GM12878 (cell line): ENCODE data around the gene TEKT4. TPM values are rescaled to one million over a fixed set of nuclear protein-coding genes. Genes with fewer than 3 reads are reported as not detected.

ENCODE experiments used
- BCL11A ChIP-seq: IDR thresholded peaks from 2 replicates; pipeline ENCODE4 v1.6.1; 2011; ENCODE audit warnings: low read depth, low read length
- BHLHE40 ChIP-seq, 2 experiments: fragments of 450-650 bp in 1 of 2; IDR thresholded peaks; 2 replicates each; pipeline ENCODE4 v1.6.1; 2011 to 2017; ENCODE audit warnings: low read depth in 2 of 2, borderline replicate concordance in 1 of 2, improper control_type of control experiment in 1 of 2, low read length in 1 of 2, mild to moderate bottlenecking in 1 of 2
- CHD4 ChIP-seq: fragments of 200-600 bp; sonication (generic); IDR thresholded peaks from 2 replicates; pipeline ENCODE4 v1.6.1; 2016; ENCODE audit warnings: mild to moderate bottlenecking
- CREB1 ChIP-seq: IDR thresholded peaks from 2 replicates; pipeline ENCODE4 v1.6.1; 2012; ENCODE audit warnings: low read depth, mild to moderate bottlenecking, inconsistent platforms
- JUNB ChIP-seq: IDR thresholded peaks from 2 replicates; pipeline ENCODE4 v1.6.1; 2016; ENCODE audit warnings: antibody characterized with exemption, mild to moderate bottlenecking
- MEF2A ChIP-seq: IDR thresholded peaks from 2 replicates; pipeline ENCODE4 v1.6.1; 2011; ENCODE audit warnings: low read depth, mild to moderate bottlenecking, low read length, moderate library complexity; ENCODE audit not compliant: insufficient read depth
- NFIC ChIP-seq: IDR thresholded peaks from 2 replicates; pipeline ENCODE4 v1.6.1; 2012; ENCODE audit warnings: low read depth, mild to moderate bottlenecking, inconsistent platforms, low read length, moderate library complexity
- SMC3 ChIP-seq: IDR thresholded peaks from 2 replicates; pipeline ENCODE4 v1.6.1; 2011; ENCODE audit warnings: low read length, improper control_type of control experiment, borderline replicate concordance
- USF1 ChIP-seq: IDR thresholded peaks from 2 replicates; pipeline ENCODE4 v1.6.1; 2011; ENCODE audit warnings: borderline replicate concordance, low read depth, mild to moderate bottlenecking, moderate library complexity, mixed read lengths, low read length; ENCODE audit not compliant: insufficient read depth; ENCODE audit errors: extremely low read length
- polyA plus RNA-seq, 11 experiments: library from polyadenylated mRNA; depleted of rRNA in 4 of 11; unstranded in 6 of 11; stranded (reverse) in 5 of 11; fragments of >200 nt; fragmentation: Nextera tagmentation in 4 of 11; fragmentation: Illumina TruSeq in 1 of 11; extraction: Ambion mirVana in 4 of 11; extraction: Trizol in 1 of 11; gene quantifications; 1 replicate in 1 of 11; 2 replicates in 10 of 11; pipeline versions ENCODE4 v1.2.1 to v1.2.3, GENCODE V29; 2011 to 2016; ENCODE audit warnings: inconsistent platforms in 2 of 11, missing spikeins in 2 of 11, low read depth in 1 of 11
- total RNA-seq, 4 experiments: library from RNA; depleted of rRNA in 3 of 4; stranded (reverse); fragments of >200 nt in 3 of 4; fragmentation: Illumina TruSeq in 1 of 4; extraction: Trizol in 1 of 4; gene quantifications; 2 replicates each; pipeline versions ENCODE4 v1.2.1 to v1.2.3, GENCODE V29; 2013 to 2021
- TF ChIP-seq, protein P1 (sequence below): fragments of 450-650 bp; IDR thresholded peaks from 2 replicates; pipeline ENCODE4 v1.6.1; 2016; ENCODE audit warnings: mild to moderate bottlenecking, moderate library complexity, borderline replicate concordance
- TF ChIP-seq, protein P2 (sequence below): fragments of 450-650 bp; IDR thresholded peaks from 2 replicates; pipeline ENCODE4 v1.6.1; 2017; ENCODE audit warnings: mild to moderate bottlenecking, low read depth, inconsistent platforms; ENCODE audit not compliant: poor library complexity, severe bottlenecking
- TF ChIP-seq, protein P3 (sequence below): fragments of 450-650 bp; IDR thresholded peaks from 2 replicates; pipeline ENCODE4 v1.6.1; 2017; ENCODE audit warnings: mild to moderate bottlenecking

TEKT4 gene
- total and polyA plus RNA-seq, 10 of the 15 experiments (the other 5 are each of a cell fraction or from before 2014, with no cell fraction given): 0.06 to 2.7 (median 0.30) TPM; not detected in 4

- TF ChIP-seq SMC3: peak; percentile 55
- TF ChIP-seq BCL11A: no peak
- peak; percentile 11 to 38; a peak in 2 of 4 replicates for TF ChIP-seq BHLHE40 (IDR thresholded peaks at IDR 0.05; ENCODE audit: borderline replicate concordance in 1 of 2, low read depth in 2 of 2, low read length in 1 of 2)
- TF ChIP-seq JUNB: no peak
- no peak for TF ChIP-seq USF1
- TF ChIP-seq, protein P1, sequence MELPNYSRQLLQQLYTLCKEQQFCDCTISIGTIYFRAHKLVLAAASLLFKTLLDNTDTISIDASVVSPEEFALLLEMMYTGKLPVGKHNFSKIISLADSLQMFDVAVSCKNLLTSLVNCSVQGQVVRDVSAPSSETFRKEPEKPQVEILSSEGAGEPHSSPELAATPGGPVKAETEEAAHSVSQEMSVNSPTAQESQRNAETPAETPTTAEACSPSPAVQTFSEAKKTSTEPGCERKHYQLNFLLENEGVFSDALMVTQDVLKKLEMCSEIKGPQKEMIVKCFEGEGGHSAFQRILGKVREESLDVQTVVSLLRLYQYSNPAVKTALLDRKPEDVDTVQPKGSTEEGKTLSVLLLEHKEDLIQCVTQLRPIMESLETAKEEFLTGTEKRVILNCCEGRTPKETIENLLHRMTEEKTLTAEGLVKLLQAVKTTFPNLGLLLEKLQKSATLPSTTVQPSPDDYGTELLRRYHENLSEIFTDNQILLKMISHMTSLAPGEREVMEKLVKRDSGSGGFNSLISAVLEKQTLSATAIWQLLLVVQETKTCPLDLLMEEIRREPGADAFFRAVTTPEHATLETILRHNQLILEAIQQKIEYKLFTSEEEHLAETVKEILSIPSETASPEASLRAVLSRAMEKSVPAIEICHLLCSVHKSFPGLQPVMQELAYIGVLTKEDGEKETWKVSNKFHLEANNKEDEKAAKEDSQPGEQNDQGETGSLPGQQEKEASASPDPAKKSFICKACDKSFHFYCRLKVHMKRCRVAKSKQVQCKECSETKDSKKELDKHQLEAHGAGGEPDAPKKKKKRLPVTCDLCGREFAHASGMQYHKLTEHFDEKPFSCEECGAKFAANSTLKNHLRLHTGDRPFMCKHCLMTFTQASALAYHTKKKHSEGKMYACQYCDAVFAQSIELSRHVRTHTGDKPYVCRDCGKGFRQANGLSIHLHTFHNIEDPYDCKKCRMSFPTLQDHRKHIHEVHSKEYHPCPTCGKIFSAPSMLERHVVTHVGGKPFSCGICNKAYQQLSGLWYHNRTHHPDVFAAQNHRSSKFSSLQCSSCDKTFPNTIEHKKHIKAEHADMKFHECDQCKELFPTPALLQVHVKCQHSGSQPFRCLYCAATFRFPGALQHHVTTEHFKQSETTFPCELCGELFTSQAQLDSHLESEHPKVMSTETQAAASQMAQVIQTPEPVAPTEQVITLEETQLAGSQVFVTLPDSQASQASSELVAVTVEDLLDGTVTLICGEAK: no peak
- TF ChIP-seq CHD4: no peak
- no peak for TF ChIP-seq CREB1
- no peak for TF ChIP-seq NFIC
- TF ChIP-seq, protein P2, sequence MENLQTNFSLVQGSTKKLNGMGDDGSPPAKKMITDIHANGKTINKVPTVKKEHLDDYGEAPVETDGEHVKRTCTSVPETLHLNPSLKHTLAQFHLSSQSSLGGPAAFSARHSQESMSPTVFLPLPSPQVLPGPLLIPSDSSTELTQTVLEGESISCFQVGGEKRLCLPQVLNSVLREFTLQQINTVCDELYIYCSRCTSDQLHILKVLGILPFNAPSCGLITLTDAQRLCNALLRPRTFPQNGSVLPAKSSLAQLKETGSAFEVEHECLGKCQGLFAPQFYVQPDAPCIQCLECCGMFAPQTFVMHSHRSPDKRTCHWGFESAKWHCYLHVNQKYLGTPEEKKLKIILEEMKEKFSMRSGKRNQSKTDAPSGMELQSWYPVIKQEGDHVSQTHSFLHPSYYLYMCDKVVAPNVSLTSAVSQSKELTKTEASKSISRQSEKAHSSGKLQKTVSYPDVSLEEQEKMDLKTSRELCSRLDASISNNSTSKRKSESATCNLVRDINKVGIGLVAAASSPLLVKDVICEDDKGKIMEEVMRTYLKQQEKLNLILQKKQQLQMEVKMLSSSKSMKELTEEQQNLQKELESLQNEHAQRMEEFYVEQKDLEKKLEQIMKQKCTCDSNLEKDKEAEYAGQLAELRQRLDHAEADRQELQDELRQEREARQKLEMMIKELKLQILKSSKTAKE: no peak
- TF ChIP-seq MEF2A: no peak
- TF ChIP-seq, protein P3, sequence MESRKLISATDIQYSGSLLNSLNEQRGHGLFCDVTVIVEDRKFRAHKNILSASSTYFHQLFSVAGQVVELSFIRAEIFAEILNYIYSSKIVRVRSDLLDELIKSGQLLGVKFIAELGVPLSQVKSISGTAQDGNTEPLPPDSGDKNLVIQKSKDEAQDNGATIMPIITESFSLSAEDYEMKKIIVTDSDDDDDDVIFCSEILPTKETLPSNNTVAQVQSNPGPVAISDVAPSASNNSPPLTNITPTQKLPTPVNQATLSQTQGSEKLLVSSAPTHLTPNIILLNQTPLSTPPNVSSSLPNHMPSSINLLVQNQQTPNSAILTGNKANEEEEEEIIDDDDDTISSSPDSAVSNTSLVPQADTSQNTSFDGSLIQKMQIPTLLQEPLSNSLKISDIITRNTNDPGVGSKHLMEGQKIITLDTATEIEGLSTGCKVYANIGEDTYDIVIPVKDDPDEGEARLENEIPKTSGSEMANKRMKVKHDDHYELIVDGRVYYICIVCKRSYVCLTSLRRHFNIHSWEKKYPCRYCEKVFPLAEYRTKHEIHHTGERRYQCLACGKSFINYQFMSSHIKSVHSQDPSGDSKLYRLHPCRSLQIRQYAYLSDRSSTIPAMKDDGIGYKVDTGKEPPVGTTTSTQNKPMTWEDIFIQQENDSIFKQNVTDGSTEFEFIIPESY: no peak
- TF ChIP-seq, all 136 proteins: peak for 12
Observed at GRCh38 chr2:94874277-94874997, 3.2 kb downstream of the TEKT4 start (continued).
